ENCODE measurements around the gene GFRA1.

The GFRA1 gene

GRCh38 chr10:116112232-116113231 is 160.5 kb downstream of the GFRA1 start:
- no peak for TF ChIP-seq CTCF (IDR thresholded peaks at IDR 0.05)
- no peak for DNase-seq
- Histone ChIP-seq H3K36me3 (no peaks in the 10 kb centered on the region), H3K4me3 (no peak overlapping the region), H3K27me3 (no peaks in the 10 kb centered on the region), H3K9me3 (no peaks in the 10 kb centered on the region), H3K27ac (no peak overlapping the region), H3K4me1 (no peaks in the 10 kb centered on the region)
- intact Hi-C loops (cut with DNase I; ENCODE audit: low total_unique reads): no loop called here

GRCh38 chr10:116111483-116112095 is 161.4 kb downstream of the GFRA1 start:
- no peak for DNase-seq

GRCh38 chr10:116110736-116111135 is 162.3 kb downstream of the GFRA1 start:
- Histone ChIP-seq H3K27me3 (no peaks in the 10 kb centered on the region), H3K27ac (no peak overlapping the region), H3K4me3 (no peak overlapping the region), H3K9me3 (no peaks in the 10 kb centered on the region), H3K36me3 (no peaks in the 10 kb centered on the region), H3K4me1 (no peaks in the 10 kb centered on the region)
- intact Hi-C loops (cut with DNase I; ENCODE audit: low total_unique reads): no loop called here
- no peak for DNase-seq
- TF ChIP-seq CTCF (IDR thresholded peaks at IDR 0.05): no peak

More at GRCh38 chr10:116111483-116112095, 161.4 kb downstream of the GFRA1 start:
- H3K4me3 ChIP-seq: no peak overlapping the region
- H3K4me1 ChIP-seq: no peaks in the 10 kb centered on the region
- no peaks in the 10 kb centered on the region for H3K27me3 ChIP-seq
- H3K36me3 ChIP-seq: no peaks in the 10 kb centered on the region
- no peak for TF ChIP-seq CTCF (IDR thresholded peaks at IDR 0.05)
- H3K27ac ChIP-seq: no peak overlapping the region
- no peaks in the 10 kb centered on the region for H3K9me3 ChIP-seq
- intact Hi-C loops (cut with DNase I; ENCODE audit: low total_unique reads): no loop called here

GRCh38 chr10:116109881-116110280 is 163.1 kb downstream of the GFRA1 start:
- no peak for DNase-seq
- no peaks in the 10 kb centered on the region for H3K4me1 ChIP-seq
- no peak for TF ChIP-seq CTCF (IDR thresholded peaks at IDR 0.05)
- H3K27ac ChIP-seq: no peak overlapping the region
- no peak overlapping the region for H3K4me3 ChIP-seq
- H3K9me3 ChIP-seq: no peaks in the 10 kb centered on the region
- intact Hi-C loops (cut with DNase I; ENCODE audit: low total_unique reads): no loop called here
- H3K27me3 ChIP-seq: no peaks in the 10 kb centered on the region
- no peaks in the 10 kb centered on the region for H3K36me3 ChIP-seq

DNA sequence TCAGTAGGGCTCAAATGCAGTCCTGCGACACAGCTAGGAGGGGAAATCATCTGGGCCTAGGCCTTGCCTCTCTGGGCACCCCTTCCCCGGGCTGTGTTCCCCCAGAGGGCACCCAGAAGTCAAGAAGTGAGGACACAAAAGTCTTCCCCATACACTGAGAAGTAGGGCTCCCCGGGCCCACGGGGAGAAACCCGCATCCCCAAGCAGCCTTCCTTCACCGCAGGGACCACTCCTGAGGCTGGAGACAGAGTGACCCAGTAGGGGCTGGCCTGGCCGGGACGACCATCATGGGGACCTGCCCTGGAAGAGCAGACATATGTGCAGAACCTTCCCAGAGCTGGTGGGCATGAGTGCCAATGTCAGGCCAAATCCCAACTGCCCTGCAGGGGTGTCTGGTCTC is 163.5 kb downstream of the GFRA1 start:
- DNase-seq: no peak
- Histone ChIP-seq H3K9me3 (no peaks in the 10 kb centered on the region), H3K4me3 (no peak overlapping the region), H3K36me3 (no peaks in the 10 kb centered on the region), H3K4me1 (no peaks in the 10 kb centered on the region), H3K27me3 (no peaks in the 10 kb centered on the region), H3K27ac (no peak overlapping the region)
- no peak for TF ChIP-seq CTCF (IDR thresholded peaks at IDR 0.05)
- intact Hi-C loops (cut with DNase I; ENCODE audit: low total_unique reads): no loop called here
